Loucy (cell line): ENCODE results near the gene COL27A1.

Source experiments
- H2AFZ ChIP-seq: fragments of 200-600 bp; sonication (generic); 2 replicates; pipeline ENCODE4 v1.6.0; 2016; ENCODE audit warnings: antibody characterized with exemption, mild to moderate bottlenecking, low read length, moderate library complexity
- H3F3A ChIP-seq: fragments of 200-600 bp; 2 replicates; pipeline ENCODE4 v1.6.0; 2016; ENCODE audit warnings: antibody characterized with exemption, low read depth, mild to moderate bottlenecking
- H3K27me3 ChIP-seq: fragments of 200-600 bp; sonication (generic); 2 replicates; pipeline ENCODE4 v1.6.1; 2014; ENCODE audit warnings: low read length, mild to moderate bottlenecking; ENCODE audit not compliant: insufficient read depth, poor library complexity, severe bottlenecking
- H3K36me3 ChIP-seq: fragments of 200-600 bp; sonication (generic); 2 replicates; pipeline ENCODE4 v1.6.1; 2016; ENCODE audit warnings: low read length; ENCODE audit not compliant: insufficient read depth
- H3K4me1 ChIP-seq: fragments of 200-600 bp; sonication (generic); 2 replicates; pipeline ENCODE4 v1.5.1; 2014; ENCODE audit warnings: low read length, mild to moderate bottlenecking; ENCODE audit not compliant: insufficient read depth, poor library complexity, severe bottlenecking
- H3K4me2 ChIP-seq: fragments of 200-600 bp; sonication (generic); 2 replicates; pipeline ENCODE4 v1.6.0; 2014; ENCODE audit warnings: antibody characterized with exemption, low read length, low read depth, mild to moderate bottlenecking; ENCODE audit not compliant: poor library complexity, severe bottlenecking
- H3K4me3 ChIP-seq: fragments of 200-600 bp; sonication (generic); 2 replicates; pipeline ENCODE4 v1.5.1; 2014; ENCODE audit warnings: low read length, mild to moderate bottlenecking, mixed read lengths; ENCODE audit not compliant: poor library complexity, severe bottlenecking
- H3K79me2 ChIP-seq: fragments of 200-600 bp; sonication (generic); 2 replicates; pipeline ENCODE4 v1.6.1; 2014; ENCODE audit warnings: low read length; ENCODE audit not compliant: insufficient read depth
- H3K9ac ChIP-seq: fragments of 200-600 bp; sonication (generic); 2 replicates; pipeline ENCODE4 v1.6.0; 2014; ENCODE audit warnings: mild to moderate bottlenecking, low read depth, low read length, moderate library complexity; ENCODE audit not compliant: poor library complexity, severe bottlenecking
- H3K9me2 ChIP-seq: fragments of 200-600 bp; sonication (generic); replicated peaks from 2 replicates; pipeline ENCODE4 v1.6.1; 2016; ENCODE audit warnings: low read depth, low read length, mixed read lengths
- H3K9me3 ChIP-seq: fragments of 200-600 bp; sonication (generic); 2 replicates; pipeline ENCODE4 v1.6.1; 2014; ENCODE audit warnings: mild to moderate bottlenecking, antibody characterized with exemption, low read length, low read depth; ENCODE audit not compliant: insufficient read depth
- H4K20me1 ChIP-seq: fragments of 200-600 bp; sonication (generic); 2 replicates; pipeline ENCODE4 v1.6.0; 2014; ENCODE audit warnings: antibody characterized with exemption, low read length, mild to moderate bottlenecking; ENCODE audit not compliant: insufficient read depth, poor library complexity, severe bottlenecking
- EZH2phosphoT487 ChIP-seq: fragments of 200-600 bp; IDR thresholded peaks from 2 replicates; pipeline ENCODE4 v1.6.1; 2018; ENCODE audit warnings: antibody characterized with exemption, mild to moderate bottlenecking, moderate library complexity, borderline replicate concordance
- TF ChIP-seq, protein P1 (sequence below): fragments of 200-600 bp; sonication (generic); conservative IDR thresholded peaks from 2 replicates; pipeline ENCODE4 v1.5.1; 2014; ENCODE audit warnings: mild to moderate bottlenecking, antibody characterized with exemption, low read length

Gene COL27A1

DNA sequence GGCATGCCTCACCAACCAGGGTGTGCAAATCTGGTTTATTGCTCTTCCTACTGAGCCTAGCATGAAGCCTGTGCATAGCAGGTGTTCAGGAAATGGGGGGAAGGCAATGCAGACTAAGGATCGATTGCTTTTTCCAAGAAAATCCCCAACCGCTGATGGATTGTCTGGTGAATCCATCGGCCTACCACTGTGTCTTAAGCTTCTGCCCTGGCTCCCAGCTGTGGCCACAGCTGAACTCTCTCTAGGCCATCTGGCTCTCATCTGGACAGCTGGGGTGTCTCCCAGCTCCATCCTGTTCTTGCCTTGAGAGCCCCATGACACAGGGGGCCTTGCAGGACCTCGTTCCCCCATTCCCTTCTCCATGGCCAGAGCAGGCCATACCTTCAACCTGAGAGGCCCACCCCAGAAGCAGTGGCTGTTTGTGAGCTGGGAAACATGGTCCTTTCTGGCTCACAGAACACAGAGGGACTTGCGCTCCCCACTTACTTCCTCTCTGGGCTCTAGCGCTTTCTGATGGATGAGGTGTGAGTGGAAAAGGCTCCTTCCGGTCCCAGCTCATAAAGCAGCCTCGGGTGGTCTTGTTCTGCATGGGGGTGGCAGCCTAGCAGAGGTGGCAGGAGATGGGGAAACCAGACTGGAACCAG, 41.8 kb downstream of the COL27A1 start:
- no peaks in the 10 kb centered on the region for H3K9me2 ChIP-seq
- TF ChIP-seq EZH2phosphoT487, result no peak
- TF ChIP-seq, protein P1, sequence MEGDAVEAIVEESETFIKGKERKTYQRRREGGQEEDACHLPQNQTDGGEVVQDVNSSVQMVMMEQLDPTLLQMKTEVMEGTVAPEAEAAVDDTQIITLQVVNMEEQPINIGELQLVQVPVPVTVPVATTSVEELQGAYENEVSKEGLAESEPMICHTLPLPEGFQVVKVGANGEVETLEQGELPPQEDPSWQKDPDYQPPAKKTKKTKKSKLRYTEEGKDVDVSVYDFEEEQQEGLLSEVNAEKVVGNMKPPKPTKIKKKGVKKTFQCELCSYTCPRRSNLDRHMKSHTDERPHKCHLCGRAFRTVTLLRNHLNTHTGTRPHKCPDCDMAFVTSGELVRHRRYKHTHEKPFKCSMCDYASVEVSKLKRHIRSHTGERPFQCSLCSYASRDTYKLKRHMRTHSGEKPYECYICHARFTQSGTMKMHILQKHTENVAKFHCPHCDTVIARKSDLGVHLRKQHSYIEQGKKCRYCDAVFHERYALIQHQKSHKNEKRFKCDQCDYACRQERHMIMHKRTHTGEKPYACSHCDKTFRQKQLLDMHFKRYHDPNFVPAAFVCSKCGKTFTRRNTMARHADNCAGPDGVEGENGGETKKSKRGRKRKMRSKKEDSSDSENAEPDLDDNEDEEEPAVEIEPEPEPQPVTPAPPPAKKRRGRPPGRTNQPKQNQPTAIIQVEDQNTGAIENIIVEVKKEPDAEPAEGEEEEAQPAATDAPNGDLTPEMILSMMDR, result no peak
- H3F3A ChIP-seq, result no peaks in the 10 kb centered on the region
- no peaks in the 10 kb centered on the region for H4K20me1 ChIP-seq
- no peak overlapping the region for H2AFZ ChIP-seq
- no peaks in the 10 kb centered on the region for H3K79me2 ChIP-seq
- no peak overlapping the region for H3K4me2 ChIP-seq
- no peaks in the 10 kb centered on the region for H3K36me3 ChIP-seq
- H3K9me3 ChIP-seq, result no peaks in the 10 kb centered on the region
- no peaks in the 10 kb centered on the region for H3K27me3 ChIP-seq
- H3K9ac ChIP-seq, result no peak overlapping the region
- H3K4me1 ChIP-seq, result no peaks in the 10 kb centered on the region
- H3K4me3 ChIP-seq, result no peak overlapping the region

DNA sequence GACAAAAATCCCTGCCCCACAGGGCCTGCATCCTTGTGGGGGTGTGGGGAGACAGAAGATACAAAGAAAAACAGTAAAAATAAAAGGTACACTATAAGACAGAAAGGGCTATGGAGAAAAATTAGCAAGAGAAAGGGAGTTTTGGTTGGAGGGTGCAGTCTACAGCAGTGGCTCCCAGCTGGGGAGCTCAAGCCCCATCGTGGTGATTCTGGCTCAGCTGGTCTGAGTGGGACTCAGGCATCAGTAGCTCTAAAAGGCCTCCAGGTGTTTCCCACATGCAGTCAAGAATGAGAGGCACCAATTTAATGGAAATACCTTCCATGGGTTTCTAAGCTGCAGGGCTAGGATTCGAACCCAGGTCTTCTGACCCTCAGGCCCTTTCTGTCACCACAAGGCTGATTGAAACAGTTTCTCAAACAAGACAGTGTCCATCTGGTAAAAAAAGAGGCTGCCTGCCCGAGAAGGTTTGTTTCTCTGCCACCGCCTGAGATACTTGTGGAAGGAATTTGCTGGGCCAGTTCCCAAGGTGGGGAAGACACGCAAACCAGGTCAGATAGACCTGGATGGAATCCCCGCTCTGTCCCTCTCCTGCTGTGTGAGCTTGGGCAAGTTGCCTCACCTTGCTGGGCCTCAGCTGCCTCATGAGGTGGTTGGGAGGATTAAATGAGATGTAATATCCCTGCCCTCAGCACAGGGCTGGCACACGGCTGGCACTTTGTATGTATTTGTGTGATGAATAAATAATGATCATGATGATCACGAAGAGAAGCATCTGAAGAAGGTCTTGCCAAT, 43.1 kb downstream of the COL27A1 start:
- Histone ChIP-seq H3K4me2 (no peak overlapping the region), H3K4me1 (no peaks in the 10 kb centered on the region), H2AFZ (no peak overlapping the region), H3K4me3 (no peak overlapping the region), H4K20me1 (no peaks in the 10 kb centered on the region), H3K79me2 (no peaks in the 10 kb centered on the region), H3K27me3 (no peaks in the 10 kb centered on the region), H3K36me3 (no peaks in the 10 kb centered on the region), H3K9ac (no peak overlapping the region), H3K9me2 (no peaks in the 10 kb centered on the region), H3K9me3 (no peaks in the 10 kb centered on the region), H3F3A (no peaks in the 10 kb centered on the region)
- TF ChIP-seq EZH2phosphoT487, result no peak
- TF ChIP-seq, protein P1, result no peak

DNA sequence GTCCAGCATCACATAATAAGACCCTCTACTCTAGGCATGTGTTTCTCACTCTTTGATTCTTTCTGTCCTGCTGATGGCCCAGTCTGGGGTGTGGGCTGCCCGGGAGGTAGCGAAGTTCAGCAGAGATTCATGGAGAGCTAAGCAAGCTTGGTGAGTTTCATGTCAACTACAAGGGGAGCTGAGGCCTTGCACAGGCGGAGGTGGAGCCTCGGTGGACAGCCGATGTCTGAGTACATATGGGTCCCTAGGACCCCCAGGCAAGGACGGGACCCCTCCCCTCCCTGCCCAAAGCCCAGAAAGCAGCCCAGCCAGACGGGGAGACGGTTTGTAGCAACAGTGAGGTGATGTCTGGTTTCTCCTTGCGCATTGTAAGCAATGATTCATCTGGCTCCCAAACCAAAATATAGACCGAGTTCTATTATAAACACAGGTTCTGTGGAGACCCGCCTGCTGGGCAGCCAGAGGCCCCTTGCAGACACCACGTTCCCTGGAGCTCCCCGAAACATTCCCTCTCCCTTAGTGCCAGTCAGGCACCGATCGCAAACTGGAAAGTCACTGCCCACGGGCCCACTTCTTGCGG, 45.5 kb downstream of the COL27A1 start:
- TF ChIP-seq, protein P1, result no peak
- no peak for TF ChIP-seq EZH2phosphoT487
- H3K4me3 ChIP-seq, result no peak overlapping the region

More for the DNA sequence above, 45.5 kb downstream of the COL27A1 start:
- H3F3A ChIP-seq, result no peaks in the 10 kb centered on the region
- no peak overlapping the region for H3K4me2 ChIP-seq
- no peak overlapping the region for H2AFZ ChIP-seq
- H3K36me3 ChIP-seq, result no peaks in the 10 kb centered on the region
- H4K20me1 ChIP-seq, result no peaks in the 10 kb centered on the region
- no peak overlapping the region for H3K9ac ChIP-seq
- H3K4me1 ChIP-seq, result no peaks in the 10 kb centered on the region
- no peaks in the 10 kb centered on the region for H3K9me2 ChIP-seq
- H3K79me2 ChIP-seq, result no peaks in the 10 kb centered on the region
- no peaks in the 10 kb centered on the region for H3K27me3 ChIP-seq
- H3K9me3 ChIP-seq, result no peaks in the 10 kb centered on the region
